ENCODE results near the gene NLRP1.

NLRP1 gene

GRCh38 chr17:5562661-5563360 is 21.5 kb downstream of the NLRP1 start:
- no peaks in the 10 kb centered on the region for H3K27me3 ChIP-seq (ENCODE audit: insufficient read depth, low read length, poor library complexity, severe bottlenecking)
- no peak overlapping the region for H3K4me3 ChIP-seq (ENCODE audit: low read length, poor library complexity, severe bottlenecking)
- no peaks in the 10 kb centered on the region for H3K4me1 ChIP-seq (ENCODE audit: insufficient read depth, low read length, poor library complexity, severe bottlenecking)
- TF ChIP-seq EZH2phosphoT487 (IDR thresholded peaks at IDR 0.05; ENCODE audit: borderline replicate concordance): no peak
- no peak for TF ChIP-seq CTCF (conservative IDR thresholded peaks at IDR 0.05; ENCODE audit: low read length)
- H3K4me2 ChIP-seq (ENCODE audit: low read depth, low read length, poor library complexity, severe bottlenecking): no peak overlapping the region
- no peaks in the 10 kb centered on the region for H4K20me1 ChIP-seq (ENCODE audit: insufficient read depth, low read length, poor library complexity, severe bottlenecking)
- H3K36me3 ChIP-seq (ENCODE audit: insufficient read depth, low read length): no peaks in the 10 kb centered on the region
- H3F3A ChIP-seq (ENCODE audit: low read depth): no peaks in the 10 kb centered on the region
- no peak overlapping the region for H2AFZ ChIP-seq (ENCODE audit: low read length)
- no peak overlapping the region for H3K9ac ChIP-seq (ENCODE audit: low read depth, low read length, poor library complexity, severe bottlenecking)
- H3K9me3 ChIP-seq (ENCODE audit: insufficient read depth, low read depth, low read length): no peaks in the 10 kb centered on the region
- no peaks in the 10 kb centered on the region for H3K9me2 ChIP-seq (replicated peaks; ENCODE audit: low read depth, low read length)
- H3K79me2 ChIP-seq (ENCODE audit: insufficient read depth, low read length): no peaks in the 10 kb centered on the region

GRCh38 chr17:5561736-5562571 is 22.4 kb downstream of the NLRP1 start:
- no peaks in the 10 kb centered on the region for H3K79me2 ChIP-seq (ENCODE audit: insufficient read depth, low read length)
- no peaks in the 10 kb centered on the region for H3K36me3 ChIP-seq (ENCODE audit: insufficient read depth, low read length)
- no peak overlapping the region for H3K4me2 ChIP-seq (ENCODE audit: low read depth, low read length, poor library complexity, severe bottlenecking)
- H3K4me1 ChIP-seq (ENCODE audit: insufficient read depth, low read length, poor library complexity, severe bottlenecking): no peaks in the 10 kb centered on the region
- TF ChIP-seq EZH2phosphoT487 (IDR thresholded peaks at IDR 0.05; ENCODE audit: borderline replicate concordance) (no peak), CTCF (conservative IDR thresholded peaks at IDR 0.05; ENCODE audit: low read length) (no peak)
- H3K27me3 ChIP-seq (ENCODE audit: insufficient read depth, low read length, poor library complexity, severe bottlenecking): no peaks in the 10 kb centered on the region
- no peak overlapping the region for H2AFZ ChIP-seq (ENCODE audit: low read length)
- H3F3A ChIP-seq (ENCODE audit: low read depth): no peaks in the 10 kb centered on the region
- no peak overlapping the region for H3K4me3 ChIP-seq (ENCODE audit: low read length, poor library complexity, severe bottlenecking)
- H3K9ac ChIP-seq (ENCODE audit: low read depth, low read length, poor library complexity, severe bottlenecking): no peak overlapping the region
- no peaks in the 10 kb centered on the region for H3K9me2 ChIP-seq (replicated peaks; ENCODE audit: low read depth, low read length)
- no peaks in the 10 kb centered on the region for H3K9me3 ChIP-seq (ENCODE audit: insufficient read depth, low read depth, low read length)
- no peaks in the 10 kb centered on the region for H4K20me1 ChIP-seq (ENCODE audit: insufficient read depth, low read length, poor library complexity, severe bottlenecking)

GRCh38 chr17:5560361-5560988 is 23.8 kb downstream of the NLRP1 start:
- H3K27me3 ChIP-seq (ENCODE audit: insufficient read depth, low read length, poor library complexity, severe bottlenecking): no peaks in the 10 kb centered on the region
- H4K20me1 ChIP-seq (ENCODE audit: insufficient read depth, low read length, poor library complexity, severe bottlenecking): no peaks in the 10 kb centered on the region
- no peaks in the 10 kb centered on the region for H3K36me3 ChIP-seq (ENCODE audit: insufficient read depth, low read length)
- H3K9ac ChIP-seq (ENCODE audit: low read depth, low read length, poor library complexity, severe bottlenecking): no peak overlapping the region
- H3K4me1 ChIP-seq (ENCODE audit: insufficient read depth, low read length, poor library complexity, severe bottlenecking): no peaks in the 10 kb centered on the region
- no peaks in the 10 kb centered on the region for H3K79me2 ChIP-seq (ENCODE audit: insufficient read depth, low read length)
- H3F3A ChIP-seq (ENCODE audit: low read depth): no peaks in the 10 kb centered on the region
- no peak overlapping the region for H2AFZ ChIP-seq (ENCODE audit: low read length)
- H3K9me3 ChIP-seq (ENCODE audit: insufficient read depth, low read depth, low read length): no peaks in the 10 kb centered on the region
- no peak overlapping the region for H3K4me2 ChIP-seq (ENCODE audit: low read depth, low read length, poor library complexity, severe bottlenecking)
- H3K4me3 ChIP-seq (ENCODE audit: low read length, poor library complexity, severe bottlenecking): no peak overlapping the region
- TF ChIP-seq CTCF (conservative IDR thresholded peaks at IDR 0.05; ENCODE audit: low read length): no peak
- no peak for TF ChIP-seq EZH2phosphoT487 (IDR thresholded peaks at IDR 0.05; ENCODE audit: borderline replicate concordance)
- H3K9me2 ChIP-seq (replicated peaks; ENCODE audit: low read depth, low read length): no peaks in the 10 kb centered on the region

Data from Loucy (cell line).